ENCODE results near the gene SLC39A3. TPM values are rescaled to one million over a fixed set of nuclear protein-coding genes. Genes with fewer than 3 reads are reported as not detected.
A peak's percentile ranks its signal among the peaks of the same experiment; 100 is the strongest.

Gene SLC39A3
- total and polyA plus RNA-seq, 12 donors = 25.1 to 75.8 (median 41.8) TPM

- 82 to 89% (median 87%) methylated on average over 15 of the region's 15 CpGs for WGBS, 4 donors
- H3K27me3 ChIP-seq = no peaks in the 10 kb centered on the region
- intact Hi-C loops (cut with DNase I) = no loop called here
- TF ChIP-seq POLR2A (IDR thresholded peaks at IDR 0.05) = no peak
- TF ChIP-seq, protein P1, sequence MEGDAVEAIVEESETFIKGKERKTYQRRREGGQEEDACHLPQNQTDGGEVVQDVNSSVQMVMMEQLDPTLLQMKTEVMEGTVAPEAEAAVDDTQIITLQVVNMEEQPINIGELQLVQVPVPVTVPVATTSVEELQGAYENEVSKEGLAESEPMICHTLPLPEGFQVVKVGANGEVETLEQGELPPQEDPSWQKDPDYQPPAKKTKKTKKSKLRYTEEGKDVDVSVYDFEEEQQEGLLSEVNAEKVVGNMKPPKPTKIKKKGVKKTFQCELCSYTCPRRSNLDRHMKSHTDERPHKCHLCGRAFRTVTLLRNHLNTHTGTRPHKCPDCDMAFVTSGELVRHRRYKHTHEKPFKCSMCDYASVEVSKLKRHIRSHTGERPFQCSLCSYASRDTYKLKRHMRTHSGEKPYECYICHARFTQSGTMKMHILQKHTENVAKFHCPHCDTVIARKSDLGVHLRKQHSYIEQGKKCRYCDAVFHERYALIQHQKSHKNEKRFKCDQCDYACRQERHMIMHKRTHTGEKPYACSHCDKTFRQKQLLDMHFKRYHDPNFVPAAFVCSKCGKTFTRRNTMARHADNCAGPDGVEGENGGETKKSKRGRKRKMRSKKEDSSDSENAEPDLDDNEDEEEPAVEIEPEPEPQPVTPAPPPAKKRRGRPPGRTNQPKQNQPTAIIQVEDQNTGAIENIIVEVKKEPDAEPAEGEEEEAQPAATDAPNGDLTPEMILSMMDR (IDR thresholded peaks at IDR 0.05) = no peak
- peaks cover 12 to 13% of the 10 kb centered on the region in 2 donors for H3K4me1 ChIP-seq (replicated peaks in 1 of 2)
- DNase-seq = no peak
- H3K9me3 ChIP-seq (replicated peaks in 1 of 3) = no peaks in the 10 kb centered on the region
- no peak overlapping the region for H3K27ac ChIP-seq
- no peak overlapping the region for H3K4me3 ChIP-seq
- no peaks in the 10 kb centered on the region for H3K36me3 ChIP-seq (replicated peaks in 1 of 2)
Measured at GRCh38 chr19:2699413-2700140, 40.2 kb downstream of the SLC39A3 start.

DNA sequence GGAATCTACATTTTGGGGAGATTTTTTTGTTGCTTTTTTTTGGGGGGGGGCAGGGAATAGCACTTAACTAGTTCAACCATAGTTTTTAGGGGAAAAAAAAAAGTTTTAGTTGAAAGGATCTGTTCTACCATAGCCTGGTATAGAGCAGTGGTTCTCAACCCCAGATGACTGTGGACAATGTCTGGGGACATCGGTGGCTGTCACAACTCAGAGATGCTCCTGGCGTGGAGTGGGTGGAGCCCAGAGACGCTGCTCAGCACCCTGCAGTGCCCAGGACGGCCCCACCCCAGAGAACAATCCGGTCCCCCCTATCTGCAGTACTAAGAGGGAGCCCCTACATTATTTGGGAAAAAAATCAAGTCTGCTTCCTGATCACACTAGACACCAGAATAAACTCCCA, 45.6 kb downstream of the SLC39A3 start:
- WGBS, 4 donors = 60 to 85% (median 73%) methylated on average over 4 to 5 of the region's 5 CpGs
- H3K4me1 ChIP-seq (replicated peaks in 1 of 2) = peaks cover 15 to 23% of the 10 kb centered on the region in 2 donors
- H3K27ac ChIP-seq = peak overlapping the region in 1 of 5 donors; percentile 56
- no peaks in the 10 kb centered on the region for H3K27me3 ChIP-seq
- no peaks in the 10 kb centered on the region for H3K9me3 ChIP-seq (replicated peaks in 1 of 3)
- no peak for DNase-seq
- TF ChIP-seq, protein P1 (IDR thresholded peaks at IDR 0.05) = no peak
- TF ChIP-seq POLR2A (IDR thresholded peaks at IDR 0.05) = no peak
- H3K4me3 ChIP-seq = no peak overlapping the region
- no peaks in the 10 kb centered on the region for H3K36me3 ChIP-seq (replicated peaks in 1 of 2)
- intact Hi-C loops (cut with DNase I) = no loop called here

GRCh38 chr19:2693492-2694160, 46.2 kb downstream of the SLC39A3 start:
- H3K36me3 ChIP-seq (replicated peaks in 1 of 2) = no peaks in the 10 kb centered on the region
- peaks cover 15 to 23% of the 10 kb centered on the region in 2 donors for H3K4me1 ChIP-seq (replicated peaks in 1 of 2)
- intact Hi-C loops (cut with DNase I) = no loop called here
- H3K27ac ChIP-seq = peak overlapping the region in 1 of 5 donors; percentile 38
- no peak overlapping the region for H3K4me3 ChIP-seq
- DNase-seq = peak in 5 of 7 donors; percentile 30 to 67 (median 33)
- 21 to 31% (median 28%) methylated on average over 11 to 12 of the region's 12 CpGs for WGBS, 4 donors
- TF ChIP-seq POLR2A (IDR thresholded peaks at IDR 0.05) = no peak
- TF ChIP-seq, protein P1 (IDR thresholded peaks at IDR 0.05) = peak in 2 of 6 experiments; percentile 7 to 11
- H3K9me3 ChIP-seq (replicated peaks in 1 of 3) = no peaks in the 10 kb centered on the region
- no peaks in the 10 kb centered on the region for H3K27me3 ChIP-seq

- intact Hi-C loops (cut with DNase I) = no loop called here
- no peaks in the 10 kb centered on the region for H3K27me3 ChIP-seq
- WGBS, 4 donors = 92 to 96% (median 93%) methylated on average over 8 to 9 of the region's 9 CpGs
- peaks cover 15 to 23% of the 10 kb centered on the region in 2 donors for H3K4me1 ChIP-seq (replicated peaks in 1 of 2)
- no peak overlapping the region for H3K27ac ChIP-seq
- no peak overlapping the region for H3K4me3 ChIP-seq
- H3K9me3 ChIP-seq (replicated peaks in 1 of 3) = no peaks in the 10 kb centered on the region
- H3K36me3 ChIP-seq (replicated peaks in 1 of 2) = no peaks in the 10 kb centered on the region
- TF ChIP-seq POLR2A (IDR thresholded peaks at IDR 0.05) = no peak
- TF ChIP-seq, protein P1 (IDR thresholded peaks at IDR 0.05) = no peak
- DNase-seq = no peak
Measured at GRCh38 chr19:2691951-2692350, 47.9 kb downstream of the SLC39A3 start.

Measured in adrenal gland (tissue), 12 donors.